ENCODE results near the gene RAB10.
"Not testable (repeated sequence)": the region's sequence is repeated elsewhere in the genome, so short reads cannot be mapped to it uniquely, and the experiment has no call there.

Gene RAB10

DNA sequence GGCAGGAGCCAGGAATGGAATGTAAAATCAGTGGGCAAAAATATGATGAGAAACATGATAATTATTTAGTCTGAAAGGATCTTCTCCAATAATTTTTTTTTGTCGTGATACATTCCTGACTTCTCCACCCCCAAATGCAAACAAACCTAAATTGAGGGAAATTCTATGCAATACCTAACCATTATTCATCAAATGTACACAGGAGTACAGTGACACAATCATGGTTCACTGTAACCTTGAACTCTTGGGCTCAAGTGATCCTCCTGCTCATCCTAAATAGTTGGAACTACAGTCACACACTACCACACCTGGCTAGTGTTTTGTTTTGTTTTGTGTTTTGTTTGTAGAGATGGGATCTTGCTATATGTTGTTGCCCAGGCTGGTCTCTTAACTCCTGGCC, 46.5 kb downstream of the RAB10 start:
- Histone ChIP-seq H3K4me3 (ENCODE audit: low read depth in 1 of 2, low read length in 2 of 2) (no peak overlapping the region), H2AFZ (ENCODE audit: low read depth, low read length) (no peak overlapping the region), H3K9me3 (ENCODE audit: insufficient read depth, low read length, severe bottlenecking) (peaks cover 18% of the 10 kb centered on the region), H3K4me1 (ENCODE audit: insufficient read depth, low read length) (no peaks in the 10 kb centered on the region), H3K9ac (ENCODE audit: low read depth, low read length) (no peak overlapping the region), H3K36me3 (ENCODE audit: insufficient read depth, low read length) (peaks cover 17% of the 10 kb centered on the region; the same call in 1 of the 2 replicates), H3K79me2 (ENCODE audit: insufficient read depth, low read length) (peaks cover 96% of the 10 kb centered on the region), H3K27me3 (ENCODE audit: insufficient read depth, low read length, poor library complexity) (no peaks in the 10 kb centered on the region), H3K4me2 (ENCODE audit: insufficient read depth, low read length) (no peak overlapping the region), H3K27ac (ENCODE audit: low read length) (no peak overlapping the region), H4K20me1 (ENCODE audit: insufficient read depth, low read length) (peaks cover 13% of the 10 kb centered on the region; the same call in 1 of the 2 replicates)
- no peak for TF ChIP-seq EZH2 (IDR thresholded peaks at IDR 0.05; ENCODE audit: borderline replicate concordance, low read depth, low read length, severe bottlenecking)
- TF ChIP-seq, protein P1, sequence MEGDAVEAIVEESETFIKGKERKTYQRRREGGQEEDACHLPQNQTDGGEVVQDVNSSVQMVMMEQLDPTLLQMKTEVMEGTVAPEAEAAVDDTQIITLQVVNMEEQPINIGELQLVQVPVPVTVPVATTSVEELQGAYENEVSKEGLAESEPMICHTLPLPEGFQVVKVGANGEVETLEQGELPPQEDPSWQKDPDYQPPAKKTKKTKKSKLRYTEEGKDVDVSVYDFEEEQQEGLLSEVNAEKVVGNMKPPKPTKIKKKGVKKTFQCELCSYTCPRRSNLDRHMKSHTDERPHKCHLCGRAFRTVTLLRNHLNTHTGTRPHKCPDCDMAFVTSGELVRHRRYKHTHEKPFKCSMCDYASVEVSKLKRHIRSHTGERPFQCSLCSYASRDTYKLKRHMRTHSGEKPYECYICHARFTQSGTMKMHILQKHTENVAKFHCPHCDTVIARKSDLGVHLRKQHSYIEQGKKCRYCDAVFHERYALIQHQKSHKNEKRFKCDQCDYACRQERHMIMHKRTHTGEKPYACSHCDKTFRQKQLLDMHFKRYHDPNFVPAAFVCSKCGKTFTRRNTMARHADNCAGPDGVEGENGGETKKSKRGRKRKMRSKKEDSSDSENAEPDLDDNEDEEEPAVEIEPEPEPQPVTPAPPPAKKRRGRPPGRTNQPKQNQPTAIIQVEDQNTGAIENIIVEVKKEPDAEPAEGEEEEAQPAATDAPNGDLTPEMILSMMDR (IDR thresholded peaks at IDR 0.05; ENCODE audit: borderline replicate concordance, extremely low read depth, low read length, poor library complexity, severe bottlenecking): no peak
- ATAC-seq (ENCODE audit: insufficient read depth, low read depth) (no peak), DNase-seq (no peak)

DNA sequence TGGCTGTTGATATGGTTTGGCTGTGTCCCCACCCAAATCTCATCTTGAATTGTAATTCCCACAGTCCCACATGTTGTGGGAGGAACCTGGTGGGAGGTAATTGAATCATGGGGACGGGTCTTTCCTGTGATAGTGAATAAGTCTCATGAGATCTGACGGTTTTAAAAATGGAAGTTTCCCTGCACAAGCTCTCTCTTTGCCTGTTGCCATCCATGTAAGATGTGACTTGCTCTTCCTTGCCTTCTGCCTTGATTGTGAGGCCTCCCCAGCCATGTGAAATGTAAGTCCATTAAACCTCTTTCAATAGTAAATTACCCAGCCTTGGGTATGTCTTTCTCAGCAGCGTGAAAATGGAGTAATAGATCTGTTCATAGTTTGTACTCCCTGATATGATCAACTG, 47.0 kb downstream of the RAB10 start:
- H3K79me2 ChIP-seq (ENCODE audit: insufficient read depth, low read length): peaks cover 93% of the 10 kb centered on the region
- not testable (repeated sequence) for ATAC-seq (ENCODE audit: insufficient read depth, low read depth)
- peaks cover 18% of the 10 kb centered on the region for H3K9me3 ChIP-seq (ENCODE audit: insufficient read depth, low read length, severe bottlenecking)

DNA sequence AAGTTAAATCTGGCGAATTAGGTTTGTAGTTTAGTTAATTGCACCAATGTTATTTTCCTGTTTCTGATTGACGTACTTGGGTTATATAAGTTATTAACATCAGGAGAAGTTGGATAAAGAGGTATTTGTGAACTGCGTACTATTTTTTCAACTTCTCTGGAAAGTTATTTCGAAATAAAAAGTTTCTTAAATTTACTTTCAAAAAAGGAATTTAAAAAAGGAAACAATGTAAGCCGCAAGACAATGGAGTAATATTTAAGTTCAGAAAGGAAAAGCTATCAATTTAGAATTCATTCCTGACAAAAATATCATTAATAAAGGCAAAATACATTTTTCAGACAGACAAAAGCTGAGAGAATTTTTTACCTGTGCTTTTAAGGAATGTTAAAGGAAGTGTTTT, 47.7 kb downstream of the RAB10 start:
- TF ChIP-seq EZH2 (IDR thresholded peaks at IDR 0.05; ENCODE audit: borderline replicate concordance, low read depth, low read length, severe bottlenecking): no peak
- TF ChIP-seq, protein P1 (IDR thresholded peaks at IDR 0.05; ENCODE audit: borderline replicate concordance, extremely low read depth, low read length, poor library complexity, severe bottlenecking): no peak
- H3K27me3 ChIP-seq (ENCODE audit: insufficient read depth, low read length, poor library complexity): no peaks in the 10 kb centered on the region
- no peak overlapping the region for H3K4me3 ChIP-seq (ENCODE audit: low read depth in 1 of 2, low read length in 2 of 2)
- no peak overlapping the region for H3K4me2 ChIP-seq (ENCODE audit: insufficient read depth, low read length)
- H4K20me1 ChIP-seq (ENCODE audit: insufficient read depth, low read length): peaks cover 8% of the 10 kb centered on the region; the same call in 1 of the 2 replicates
- H3K9ac ChIP-seq (ENCODE audit: low read depth, low read length): no peak overlapping the region
- H3K79me2 ChIP-seq (ENCODE audit: insufficient read depth, low read length): peaks cover 94% of the 10 kb centered on the region
- DNase-seq (no peak), ATAC-seq (ENCODE audit: insufficient read depth, low read depth) (no peak)
- no peak overlapping the region for H2AFZ ChIP-seq (ENCODE audit: low read depth, low read length)
- H3K4me1 ChIP-seq (ENCODE audit: insufficient read depth, low read length): no peaks in the 10 kb centered on the region
- H3K27ac ChIP-seq (ENCODE audit: low read length): no peak overlapping the region
- H3K36me3 ChIP-seq (ENCODE audit: insufficient read depth, low read length): peaks cover 17% of the 10 kb centered on the region; the same call in 1 of the 2 replicates
- peaks cover 18% of the 10 kb centered on the region for H3K9me3 ChIP-seq (ENCODE audit: insufficient read depth, low read length, severe bottlenecking)

More for the DNA sequence above, 47.0 kb downstream of the RAB10 start:
- H2AFZ ChIP-seq (ENCODE audit: low read depth, low read length); H3K4me1 ChIP-seq (ENCODE audit: insufficient read depth, low read length); DNase-seq; H3K27me3 ChIP-seq (ENCODE audit: insufficient read depth, low read length, poor library complexity); H3K9ac ChIP-seq (ENCODE audit: low read depth, low read length); H3K27ac ChIP-seq (ENCODE audit: low read length); H3K4me2 ChIP-seq (ENCODE audit: insufficient read depth, low read length); H4K20me1 ChIP-seq (ENCODE audit: insufficient read depth, low read length); H3K4me3 ChIP-seq (ENCODE audit: low read depth in 1 of 2, low read length in 2 of 2): not testable (repeated sequence)
- H3K36me3 ChIP-seq (ENCODE audit: insufficient read depth, low read length): peaks cover 17% of the 10 kb centered on the region; the same call in 1 of the 2 replicates

DNA sequence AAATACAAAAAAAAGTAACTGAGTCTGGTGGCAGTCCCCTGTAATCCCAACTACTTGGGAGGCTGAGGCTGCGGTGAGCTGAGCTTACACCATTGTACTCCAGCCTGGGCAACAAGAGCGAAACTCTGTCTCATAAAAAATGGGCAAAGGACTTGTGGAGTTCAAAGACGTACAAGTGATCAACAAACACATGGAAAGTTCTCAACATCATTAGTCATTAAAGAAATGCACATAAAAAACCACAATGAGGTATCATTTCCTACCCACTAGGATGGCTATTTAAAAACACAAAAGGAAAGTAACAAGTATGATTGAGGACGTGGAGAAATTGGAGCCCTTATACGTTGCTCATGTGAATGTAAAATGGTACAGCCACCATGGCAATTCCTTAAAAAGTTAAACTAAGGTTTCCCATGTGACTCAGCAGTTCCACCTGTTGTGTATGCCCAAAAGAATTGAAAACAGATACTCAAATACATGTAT, 52.3 kb downstream of the RAB10 start:
- H3K27ac ChIP-seq (ENCODE audit: low read length): no peak overlapping the region
- H3K4me1 ChIP-seq (ENCODE audit: insufficient read depth, low read length): no peaks in the 10 kb centered on the region
- no peak overlapping the region for H2AFZ ChIP-seq (ENCODE audit: low read depth, low read length)
- DNase-seq (no peak), ATAC-seq (ENCODE audit: insufficient read depth, low read depth) (no peak)
- peaks cover under 1% of the 10 kb centered on the region; the same call in 1 of the 2 replicates for H3K36me3 ChIP-seq (ENCODE audit: insufficient read depth, low read length)
- H3K4me2 ChIP-seq (ENCODE audit: insufficient read depth, low read length): no peak overlapping the region
- no peak for TF ChIP-seq EZH2 (IDR thresholded peaks at IDR 0.05; ENCODE audit: borderline replicate concordance, low read depth, low read length, severe bottlenecking)
- TF ChIP-seq, protein P1 (IDR thresholded peaks at IDR 0.05; ENCODE audit: borderline replicate concordance, extremely low read depth, low read length, poor library complexity, severe bottlenecking): no peak
- no peaks in the 10 kb centered on the region for H3K27me3 ChIP-seq (ENCODE audit: insufficient read depth, low read length, poor library complexity)
- H3K9ac ChIP-seq (ENCODE audit: low read depth, low read length): no peak overlapping the region
- no peaks in the 10 kb centered on the region for H3K9me3 ChIP-seq (ENCODE audit: insufficient read depth, low read length, severe bottlenecking)
- peaks cover 92% of the 10 kb centered on the region for H3K79me2 ChIP-seq (ENCODE audit: insufficient read depth, low read length)
- H3K4me3 ChIP-seq (ENCODE audit: low read depth in 1 of 2, low read length in 2 of 2): no peak overlapping the region
- H4K20me1 ChIP-seq (ENCODE audit: insufficient read depth, low read length): peaks cover 34% of the 10 kb centered on the region

All from DND-41 (cell line).